CD14-positive monocyte (primary cell): Measurements from ENCODE around the gene PPP4R1. TPM values are rescaled to one million over a fixed set of nuclear protein-coding genes. Genes with fewer than 3 reads are reported as not detected.

Source experiments
- DNase-seq, 3 donors: peaks; one replicate each; pipeline ENCODE4 v3.0.0-alpha.2; 2011 to 2022
- H2AFZ ChIP-seq: 2 replicates; pipeline ENCODE4 v1.6.0; 2012; ENCODE audit warnings: mild to moderate bottlenecking, low read depth, low read length, inconsistent platforms; ENCODE audit not compliant: insufficient read depth, poor library complexity, severe bottlenecking
- H3K27ac ChIP-seq, 2 donors: 1 replicate in 1 of 2; 2 replicates in 1 of 2; pipeline ENCODE4 v1.5.1; 2012 to 2013; ENCODE audit warnings: low read length in 2 of 2, control low read depth in 1 of 2, inconsistent platforms in 1 of 2, low read depth in 1 of 2, mild to moderate bottlenecking in 1 of 2
- H3K27me3 ChIP-seq, 2 donors: one replicate each; pipeline versions ENCODE4 v1.6.0 to v1.6.1; 2011 to 2013; ENCODE audit warnings: low read length in 2 of 2; ENCODE audit not compliant: control insufficient read depth in 2 of 2, insufficient read depth in 2 of 2
- H3K36me3 ChIP-seq, 2 donors: replicated peaks in 1 of 2; 1 replicate in 1 of 2; 2 replicates in 1 of 2; pipeline versions ENCODE4 v1.5.1 to v1.6.1; 2012 to 2013; ENCODE audit warnings: low read length in 2 of 2, control low read depth in 1 of 2, inconsistent platforms in 1 of 2, mild to moderate bottlenecking in 1 of 2; ENCODE audit not compliant: insufficient read depth in 2 of 2, control insufficient read depth in 1 of 2
- H3K4me1 ChIP-seq, 2 donors: 1 replicate in 1 of 2; 2 replicates in 1 of 2; pipeline versions ENCODE4 v1.5.1 to v1.6.1; 2012 to 2013; ENCODE audit warnings: low read length in 2 of 2, control low read depth in 1 of 2, inconsistent platforms in 1 of 2, mild to moderate bottlenecking in 1 of 2, moderate library complexity in 1 of 2; ENCODE audit not compliant: insufficient read depth in 2 of 2, control insufficient read depth in 1 of 2
- H3K4me2 ChIP-seq: replicated peaks from 2 replicates; pipeline ENCODE3; 2012; ENCODE audit warnings: low read length, moderate library complexity, mild to moderate bottlenecking; ENCODE audit not compliant: poor library complexity, severe bottlenecking; ENCODE audit errors: extremely low read depth
- H3K4me3 ChIP-seq, 3 experiments: fragments of 200-600 bp in 1 of 3; sonication (generic) in 1 of 3; replicated peaks in 1 of 3; 1 replicate in 2 of 3; 2 replicates in 1 of 3; pipeline ENCODE4 v1.5.1; 2011 to 2013; ENCODE audit warnings: low read length in 3 of 3, mild to moderate bottlenecking in 3 of 3, control low read depth in 2 of 3, low read depth in 2 of 3, inconsistent platforms in 1 of 3, moderate library complexity in 1 of 3
- H3K79me2 ChIP-seq: 2 replicates; pipeline ENCODE4 v1.6.0; 2012; ENCODE audit warnings: mild to moderate bottlenecking, control low read depth, inconsistent platforms, low read length, moderate library complexity; ENCODE audit not compliant: insufficient read depth
- H3K9ac ChIP-seq: 2 replicates; pipeline ENCODE4 v1.6.0; 2017; ENCODE audit warnings: low read length, mild to moderate bottlenecking; ENCODE audit not compliant: insufficient read depth, poor library complexity, severe bottlenecking
- H3K9me3 ChIP-seq, 2 donors: replicated peaks in 1 of 2; 1 replicate in 1 of 2; 2 replicates in 1 of 2; pipeline versions ENCODE4 v1.5.1 to v1.6.1; 2012 to 2013; ENCODE audit warnings: low read length in 2 of 2, control low read depth in 1 of 2; ENCODE audit not compliant: control insufficient read depth in 1 of 2, insufficient read depth in 1 of 2
- H4K20me1 ChIP-seq: 2 replicates; pipeline ENCODE4 v1.6.0; 2012; ENCODE audit warnings: mild to moderate bottlenecking, low read length, control low read depth, moderate library complexity; ENCODE audit not compliant: insufficient read depth
- H3K27ac Mint-ChIP-seq, 7 donors: one replicate each; pipeline ENCODE4 v1.8.0; 2020; ENCODE audit warnings: mild to moderate bottlenecking in 7 of 7, mixed read lengths in 7 of 7, moderate library complexity in 6 of 7, inconsistent platforms in 2 of 7
- H3K27me3 Mint-ChIP-seq, 3 donors: one replicate each; pipeline ENCODE4 v1.8.0; 2021 to 2022; ENCODE audit warnings: low read depth in 3 of 3, mild to moderate bottlenecking in 3 of 3, mixed read lengths in 3 of 3, moderate library complexity in 3 of 3, inconsistent platforms in 1 of 3
- H3K36me3 Mint-ChIP-seq, 2 donors: one replicate each; pipeline ENCODE4 v1.8.0; 2020; ENCODE audit warnings: mixed read lengths in 2 of 2, inconsistent platforms in 1 of 2, mild to moderate bottlenecking in 1 of 2
- H3K4me1 Mint-ChIP-seq: one replicate; pipeline ENCODE4 v1.8.0; 2020; ENCODE audit warnings: mild to moderate bottlenecking, mixed read lengths
- H3K4me3 Mint-ChIP-seq, 2 donors: one replicate each; pipeline ENCODE4 v1.8.0; 2020; ENCODE audit warnings: mild to moderate bottlenecking in 2 of 2, mixed read lengths in 2 of 2, moderate library complexity in 1 of 2
- H3K9me3 Mint-ChIP-seq, 7 donors: one replicate each; pipeline ENCODE4 v1.8.0; 2020 to 2022; ENCODE audit warnings: mixed read lengths in 7 of 7, mild to moderate bottlenecking in 6 of 7, moderate library complexity in 6 of 7, inconsistent platforms in 2 of 7
- CTCF ChIP-seq: fragments of 200-600 bp; IDR thresholded peaks from one replicate; pipeline ENCODE4 v1.8.0; 2022; ENCODE audit warnings: antibody characterized with exemption, mild to moderate bottlenecking
- WGBS: methylation state at CpG from one replicate; pipeline ENCODE4 v1.1.5; 2013; ENCODE audit warnings: missing lambda C conversion rate; ENCODE audit not compliant: insufficient coverage; 5-methylcytosine and 5-hydroxymethylcytosine counted together
- intact Hi-C, 2 donors: fragments of 100-400 bp; cut with micrococcal nuclease; formaldehyde crosslinking; loops; one replicate each; pipeline versions ENCODE4 v1.15.0 to v1.15.1; 2023
- polyA minus RNA-seq: library from RNA; depleted of rRNA, polyadenylated mRNA; stranded (reverse); fragments of >200 nt; gene quantifications from 2 replicates; pipeline ENCODE4 v1.2.3, GENCODE V29; 2012
- polyA plus RNA-seq, 3 donors: library from polyadenylated mRNA; depleted of rRNA in 1 of 3; unstranded in 2 of 3; stranded (reverse) in 1 of 3; fragments of 300-500 nt in 2 of 3; fragments of >200 nt in 1 of 3; fragmentation: Illumina TruSeq in 2 of 3; gene quantifications; 1 replicate in 2 of 3; 2 replicates in 1 of 3; pipeline ENCODE4 v1.2.3, GENCODE V29; 2012 to 2021
- total RNA-seq, 12 experiments: library from RNA in 1 of 12; stranded (reverse) in 1 of 12; fragments of 120-200 nt in 1 of 12; gene quantifications; one replicate each; pipeline ENCODE4 v1.2.4 and lab custom pipeline; 2013 to 2026; ENCODE audit warnings: mixed read lengths in 6 of 12, inconsistent platforms in 1 of 12

The PPP4R1 gene
- total RNA-seq (2013), result 67.2 TPM
- polyA plus RNA-seq (10 to 100 TPM; 22.0 to 45.3 (median 24.6) TPM), polyA minus RNA-seq (32.3 and 46.1 TPM in 2 replicates), total RNA-seq (lab: John Stamatoyannopoulos, UW) (75.0 to 161 (median 100) reads per million in 11 experiments)

- Histone ChIP-seq H2AFZ (peak within 1 kb of the TSS; percentile 92), H3K36me3 (peaks cover 5 to 14% of the 10 kb centered on the region in 2 donors), H3K79me2 (peaks cover 54% of the 10 kb centered on the region), H3K27me3 (no peaks in the 10 kb centered on the region), H3K9ac (peak within 1 kb of the TSS; percentile 80), H4K20me1 (peaks cover 33% of the 10 kb centered on the region), H3K4me3 (peak within 1 kb of the TSS; percentile 58 to 78 (median 60)), H3K4me2 (peak within 1 kb of the TSS; percentile 86), H3K9me3 (no peaks in the 10 kb centered on the region), H3K4me1 (peaks cover 27 to 39% of the 10 kb centered on the region in 2 donors), H3K27ac (peak within 1 kb of the TSS; percentile 76 to 86)
- TF ChIP-seq CTCF, result no peak
- Mint-ChIP-seq H3K4me3 (peak within 1 kb of the TSS; percentile 96 to 99), H3K36me3 (peaks cover 13 to 19% of the 10 kb centered on the region in 2 donors), H3K9me3 (no peaks in the 10 kb centered on the region), H3K27ac (peak within 1 kb of the TSS; percentile 89 to 97 (median 94)), H3K4me1 (peaks cover 43% of the 10 kb centered on the region), H3K27me3 (no peaks in the 10 kb centered on the region)
- intact Hi-C loops, result loop anchor here (10.0 kb wide), 5 partner anchors 90 to 910 kb away; partner anchors contain the start of genes RAB31 (in 2 of the 2) and NAPG (in 1 of the 2)
- peak; percentile 45 to 56 (median 55) for DNase-seq
- WGBS, result under 1% methylated on average over 124 of the region's 127 CpGs
Measured at GRCh38 chr18:9614401-9615279, at the start of gene PPP4R1. Gene PPP4R1 (minus strand): TSS chr18:9614559. CDS start chr18:9614484, 75 bp downstream.

- Mint-ChIP-seq H3K9me3 (peaks cover 0 to 5% (median 1%) of the 10 kb centered on the region in 7 donors), H3K4me3 (no peak overlapping the region)
Measured at GRCh38 chr18:9663377-9663776, 49.0 kb upstream of the PPP4R1 start.

More at GRCh38 chr18:9663377-9663776, 49.0 kb upstream of the PPP4R1 start:
- no peak overlapping the region for H2AFZ ChIP-seq
- Mint-ChIP-seq H3K27ac (no peak overlapping the region), H3K27me3 (peaks cover 0 to 9% (median 3%) of the 10 kb centered on the region in 3 donors), H3K36me3 (no peaks in the 10 kb centered on the region), H3K4me1 (no peaks in the 10 kb centered on the region)
- no peak overlapping the region for H3K4me3 ChIP-seq
- H3K4me2 ChIP-seq, result no peak overlapping the region
- no peaks in the 10 kb centered on the region for H3K9me3 ChIP-seq
- no peaks in the 10 kb centered on the region for H3K36me3 ChIP-seq
- no peaks in the 10 kb centered on the region for H4K20me1 ChIP-seq
- H3K27me3 ChIP-seq, result no peaks in the 10 kb centered on the region
- intact Hi-C loops, result no loop called here
- H3K4me1 ChIP-seq, result no peaks in the 10 kb centered on the region
- 96% methylated on average over 6 of the region's 8 CpGs for WGBS
- no peak overlapping the region for H3K27ac ChIP-seq
- no peak overlapping the region for H3K9ac ChIP-seq
- no peak for TF ChIP-seq CTCF
- no peaks in the 10 kb centered on the region for H3K79me2 ChIP-seq
- DNase-seq, result no peak
